Suppressor macrophage (primary cell): ENCODE results near the gene FGFBP1.
A peak's percentile ranks its signal among the peaks of the same experiment; 100 is the strongest.

ENCODE experiments used
- DNase-seq, 4 experiments: peaks; one replicate each; pipeline ENCODE4 v3.0.0-alpha.2; 2020 to 2022

The FGFBP1 gene

DNA sequence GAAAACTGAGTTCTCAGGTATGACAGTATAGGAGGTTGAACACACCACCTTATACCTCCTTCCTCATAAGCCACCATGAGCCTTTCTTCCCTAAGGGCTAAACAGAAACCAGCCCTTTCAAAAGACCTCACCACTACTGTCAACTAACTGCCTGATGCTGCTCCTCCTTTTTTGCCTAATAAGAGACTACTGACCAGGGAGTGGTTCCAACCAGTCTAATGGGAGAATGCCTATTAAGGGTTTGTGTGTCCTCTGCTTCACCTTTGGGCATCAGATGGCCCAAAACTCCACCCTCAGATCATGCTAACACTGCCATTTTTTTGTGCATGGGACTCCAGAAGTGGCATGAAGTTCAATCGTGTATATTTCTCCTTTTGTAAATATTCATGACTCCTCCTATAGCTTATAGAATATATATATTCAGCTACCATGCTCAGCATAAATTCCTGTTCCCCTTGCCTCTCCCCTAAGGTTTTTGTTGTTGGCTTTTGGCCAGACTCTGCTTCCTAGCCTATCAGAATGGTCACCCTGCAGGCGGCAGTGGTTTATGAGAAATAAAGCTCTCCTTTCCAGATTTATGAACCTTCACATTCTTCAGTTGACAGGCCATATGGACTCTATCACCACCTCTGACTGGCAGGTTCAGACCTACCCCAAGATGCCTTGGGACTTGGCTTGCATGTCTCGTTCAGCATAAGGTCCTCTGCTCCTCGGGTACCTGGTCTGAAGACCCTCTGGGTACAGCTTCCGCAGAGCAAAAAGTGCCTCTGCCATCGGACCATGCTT is 28.2 kb downstream of the FGFBP1 start:
- no peak for DNase-seq

DNA sequence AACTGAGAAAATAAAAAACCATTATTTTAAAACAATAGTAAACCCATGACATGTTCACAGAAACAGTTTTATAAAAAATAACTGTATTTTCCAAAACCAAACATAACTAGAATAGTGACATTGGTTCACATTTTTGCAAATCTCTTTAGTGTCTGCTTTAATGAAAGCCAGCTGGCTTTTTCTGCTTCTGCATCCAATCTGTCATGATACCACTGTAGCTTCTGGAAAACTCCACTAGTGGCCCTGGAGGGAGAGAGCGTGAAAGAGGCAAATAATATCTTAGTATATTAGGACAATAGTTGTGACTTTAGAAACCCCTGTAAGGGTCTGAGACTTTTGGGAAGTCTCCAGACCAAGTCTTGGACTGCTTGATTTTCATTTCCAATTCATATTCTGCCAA is 31.1 kb downstream of the FGFBP1 start:
- no peak for DNase-seq

DNA sequence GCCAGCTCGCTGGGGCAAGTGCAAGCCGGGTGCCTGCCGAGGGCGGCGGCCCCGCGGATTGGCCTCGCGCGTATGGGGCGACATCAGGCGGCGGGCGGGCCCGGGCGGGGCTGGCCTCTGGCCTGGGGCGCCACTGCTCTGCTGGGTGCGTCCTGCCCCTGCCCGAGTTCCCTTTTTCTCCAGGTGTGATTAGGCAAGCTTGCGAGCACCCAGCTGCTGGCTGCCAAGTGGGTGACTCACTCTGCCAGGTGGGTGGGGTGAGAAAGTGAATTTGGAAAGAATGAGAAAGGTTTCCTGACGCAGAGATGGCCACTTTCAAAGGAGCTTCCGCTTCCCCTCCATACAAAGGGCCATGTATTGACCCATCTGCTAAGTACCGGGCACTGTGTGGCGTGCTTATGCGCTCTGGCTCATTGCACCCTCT is 32.5 kb downstream of the FGFBP1 start:
- peak in 3 of 4 experiments; percentile 15 to 50 (median 43) for DNase-seq

DNA sequence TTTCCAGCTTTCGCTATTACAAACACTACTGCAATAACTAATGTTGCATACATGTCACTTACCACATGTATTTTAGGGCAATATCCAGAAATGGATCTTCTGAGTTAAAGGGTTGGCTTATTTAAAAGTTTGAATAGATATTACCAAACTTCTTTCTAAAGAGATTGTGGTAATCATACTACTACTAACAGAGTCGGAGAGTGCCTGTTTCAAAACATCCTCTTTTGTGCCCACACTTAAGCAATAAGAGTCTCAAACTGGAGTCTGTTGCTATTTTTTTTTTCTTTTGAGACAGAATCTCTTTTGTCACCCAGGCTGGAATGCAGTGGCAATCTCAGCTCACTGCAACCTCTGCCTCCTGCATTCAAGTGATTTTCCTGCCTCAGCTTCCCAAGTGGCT is 35.8 kb downstream of the FGFBP1 start:
- DNase-seq = peak; percentile 51 to 85 (median 72)

DNA sequence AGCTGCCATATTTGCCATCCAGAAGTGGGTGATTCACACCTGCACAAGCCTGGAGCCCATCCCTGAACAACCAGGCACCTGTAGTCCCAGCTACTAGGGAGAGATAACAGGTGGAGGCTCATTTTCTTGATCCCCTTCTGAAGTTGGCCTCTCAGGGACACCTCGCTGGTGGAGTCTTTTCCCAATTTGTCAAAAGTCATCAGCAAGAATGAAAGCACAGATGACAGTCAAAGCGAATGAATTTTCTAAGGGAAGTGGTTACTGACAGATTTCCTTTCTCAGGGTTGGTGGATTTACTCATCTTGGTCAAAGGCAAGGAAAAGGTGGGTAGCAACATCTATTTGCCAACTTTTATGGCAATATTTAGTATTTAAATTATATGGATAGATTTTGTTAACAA is 36.5 kb downstream of the FGFBP1 start:
- DNase-seq = peak; percentile 18 to 55 (median 44)

DNA sequence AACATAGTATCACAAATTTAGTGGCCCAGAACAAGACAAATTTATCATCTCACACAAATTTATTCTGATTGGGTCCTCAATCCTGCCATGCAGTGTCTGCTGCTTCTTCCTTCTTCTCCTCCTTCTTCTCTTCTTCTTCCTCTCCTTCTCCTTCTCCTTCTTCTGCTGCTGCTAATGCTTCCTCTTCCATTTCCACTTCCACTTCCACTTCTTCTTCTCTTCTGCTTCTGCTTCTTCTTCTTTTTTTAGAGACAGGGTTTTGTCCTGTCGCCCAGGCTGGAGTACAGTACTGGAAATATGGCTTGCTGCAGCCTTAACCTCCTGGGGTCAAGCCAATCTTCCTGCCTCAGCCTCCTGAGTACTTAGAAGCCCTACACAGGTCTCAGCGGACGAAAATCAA is 37.5 kb downstream of the FGFBP1 start:
- DNase-seq = peak in 2 of 4 experiments; percentile 27 to 28

DNA sequence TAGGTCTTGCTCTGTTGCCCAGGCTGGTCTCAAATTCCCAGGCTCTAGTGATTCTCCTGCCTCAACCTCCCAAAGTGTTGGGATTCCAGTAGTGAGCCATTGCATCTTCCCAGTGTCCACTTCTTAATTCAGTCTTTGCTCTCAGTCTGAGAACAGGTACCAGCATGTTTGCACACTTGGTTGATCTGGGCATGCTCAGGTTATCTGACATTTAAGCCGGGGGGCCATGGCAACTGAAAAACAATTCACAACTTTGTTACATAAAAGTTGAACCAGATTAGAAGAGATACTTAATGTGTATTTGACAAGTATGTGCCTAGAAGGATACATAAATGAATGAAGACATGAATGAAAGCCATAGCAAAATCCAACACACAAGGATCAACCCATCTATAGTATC is 39.0 kb downstream of the FGFBP1 start:
- no peak for DNase-seq

DNA sequence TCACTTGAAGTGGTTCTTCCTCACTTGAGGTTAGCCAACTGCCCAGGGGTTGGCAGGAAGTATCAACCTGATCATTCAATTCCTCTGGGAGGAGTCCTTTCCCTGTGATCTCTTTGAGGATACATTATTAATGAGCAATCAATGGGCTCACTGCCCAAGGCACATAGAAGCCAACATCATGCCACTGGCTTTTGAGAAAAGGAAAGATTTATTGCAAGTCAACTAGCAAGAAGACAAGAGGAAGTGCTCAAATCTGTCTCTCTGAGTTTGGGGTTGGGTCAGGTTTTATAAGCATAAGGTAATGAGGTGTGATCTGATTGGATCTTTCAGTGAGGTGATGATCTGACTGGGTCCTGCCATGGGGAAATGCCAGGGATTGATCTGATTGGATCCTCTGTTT is 39.6 kb downstream of the FGFBP1 start:
- DNase-seq = no peak

DNA sequence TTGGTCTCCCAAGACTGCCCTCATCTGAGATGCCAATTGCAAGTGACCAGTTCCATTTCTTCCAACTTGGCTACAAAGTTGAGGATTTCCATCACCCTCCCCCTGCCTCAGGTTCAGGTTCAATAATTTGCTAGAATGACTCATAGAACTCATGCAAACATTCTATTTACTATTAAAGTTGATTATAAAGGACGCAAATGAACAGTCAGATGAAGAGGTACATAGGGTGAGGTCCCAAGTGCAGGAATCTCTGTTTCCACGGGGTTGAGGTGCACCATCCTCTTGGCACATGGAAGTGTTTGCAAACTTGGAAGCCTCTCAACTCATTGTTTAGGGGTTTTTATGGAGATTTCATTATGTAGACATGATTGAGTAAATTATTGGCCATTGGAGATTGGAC is 41.0 kb downstream of the FGFBP1 start:
- no peak for DNase-seq

DNA sequence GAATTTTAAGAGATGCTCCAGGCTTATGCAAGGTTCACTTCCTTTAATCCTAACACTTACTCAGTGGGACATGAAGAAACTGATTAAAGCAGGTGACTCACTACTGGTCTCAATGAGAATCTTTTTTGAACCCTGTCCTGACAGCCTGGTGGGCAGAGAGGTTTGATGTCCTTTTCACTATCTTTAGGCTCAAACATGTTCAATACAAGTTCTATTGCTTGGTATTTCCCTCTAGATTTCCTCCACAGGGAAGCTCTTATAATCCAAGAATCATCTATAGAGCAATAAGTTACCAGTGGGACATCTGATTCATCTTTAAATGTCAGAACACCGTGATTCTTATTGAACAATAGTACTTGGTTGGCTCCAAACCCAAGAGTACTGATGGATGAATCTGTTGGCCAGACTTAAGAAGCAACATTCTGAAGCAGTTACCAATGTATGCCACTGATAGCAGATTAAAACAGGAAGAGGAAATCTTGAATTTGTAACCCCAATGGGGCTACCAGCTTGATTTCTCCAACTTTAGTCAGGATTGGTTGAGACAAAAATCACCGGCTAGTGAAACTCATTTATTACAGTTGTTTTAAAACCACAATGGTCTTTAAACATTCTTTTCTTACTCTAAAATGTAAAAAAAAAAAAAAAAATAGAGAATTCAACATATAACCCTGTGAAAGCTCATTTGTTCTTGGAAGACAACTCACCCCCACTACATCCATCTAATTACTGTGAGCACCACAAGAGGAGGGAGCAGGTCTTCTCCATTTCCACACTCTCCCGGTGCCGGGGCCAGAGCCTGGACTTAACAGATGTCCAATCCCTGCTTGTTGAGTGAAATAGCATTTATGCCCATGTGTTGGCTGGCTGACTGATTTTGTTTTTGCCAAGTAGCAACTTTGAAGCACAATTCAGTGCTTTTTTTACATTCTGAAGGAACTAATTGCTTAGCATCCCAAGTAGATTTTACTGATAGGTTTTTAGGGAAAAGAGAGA is 43.3 kb downstream of the FGFBP1 start:
- peak in 2 of 4 experiments; percentile 37 to 44 for DNase-seq

DNA sequence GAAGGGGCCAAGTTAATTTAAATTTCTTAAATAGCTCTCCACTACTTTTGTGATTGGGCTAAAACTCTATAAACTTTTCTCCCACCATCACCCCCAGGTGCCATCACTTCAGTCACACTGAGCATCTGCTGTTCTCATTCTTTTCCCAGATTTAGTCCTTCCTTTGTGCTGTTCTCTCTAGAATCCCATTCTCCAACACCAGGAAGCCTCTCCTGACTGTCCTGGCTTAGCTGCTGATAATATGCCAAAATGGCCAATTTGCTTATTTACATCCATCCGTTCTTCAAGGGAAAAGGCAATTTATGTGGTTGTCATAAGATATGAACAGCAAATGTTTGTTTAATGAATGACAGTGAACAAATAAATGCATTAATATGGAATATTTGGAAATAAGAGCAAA is 44.1 kb downstream of the FGFBP1 start:
- DNase-seq = no peak

DNA sequence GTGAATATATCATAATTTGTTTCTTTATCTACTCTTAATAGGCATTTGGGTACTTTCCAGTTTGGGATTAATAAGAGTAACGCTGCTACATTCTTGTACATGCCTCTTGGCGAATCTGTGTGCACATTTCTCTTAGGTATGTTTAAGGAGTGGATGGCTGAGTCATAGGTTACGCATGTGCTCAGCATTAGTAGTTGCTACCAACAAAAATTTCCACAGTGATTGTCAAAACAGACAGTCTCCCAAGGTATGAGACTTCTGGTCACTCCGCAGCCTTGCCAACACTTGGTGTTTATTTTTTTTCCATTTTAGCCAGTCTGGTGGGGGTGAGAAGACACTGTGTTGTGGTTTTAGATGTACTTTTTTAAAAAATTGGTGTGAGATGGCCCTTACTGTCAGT is 44.6 kb downstream of the FGFBP1 start:
- DNase-seq = no peak

DNA sequence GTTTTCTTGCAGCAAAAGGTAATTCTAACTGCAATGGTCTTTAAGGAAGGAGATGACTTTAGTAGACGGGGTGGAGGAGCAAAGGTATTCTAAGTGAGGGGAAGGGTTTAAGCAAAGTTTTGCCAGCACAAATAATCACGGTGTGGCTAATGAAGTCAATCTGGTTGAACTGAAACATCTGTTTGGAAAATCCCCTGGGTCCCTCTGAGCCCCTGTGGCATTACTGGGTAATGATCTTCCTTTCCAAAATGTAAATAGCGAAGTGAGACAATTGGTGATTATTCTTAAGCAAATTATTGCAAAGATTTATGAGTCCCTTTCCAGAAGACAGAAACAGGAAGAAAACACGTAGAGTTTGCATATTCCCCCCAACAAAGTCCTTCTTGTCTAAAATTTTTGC is 47.2 kb downstream of the FGFBP1 start:
- no peak for DNase-seq

DNA sequence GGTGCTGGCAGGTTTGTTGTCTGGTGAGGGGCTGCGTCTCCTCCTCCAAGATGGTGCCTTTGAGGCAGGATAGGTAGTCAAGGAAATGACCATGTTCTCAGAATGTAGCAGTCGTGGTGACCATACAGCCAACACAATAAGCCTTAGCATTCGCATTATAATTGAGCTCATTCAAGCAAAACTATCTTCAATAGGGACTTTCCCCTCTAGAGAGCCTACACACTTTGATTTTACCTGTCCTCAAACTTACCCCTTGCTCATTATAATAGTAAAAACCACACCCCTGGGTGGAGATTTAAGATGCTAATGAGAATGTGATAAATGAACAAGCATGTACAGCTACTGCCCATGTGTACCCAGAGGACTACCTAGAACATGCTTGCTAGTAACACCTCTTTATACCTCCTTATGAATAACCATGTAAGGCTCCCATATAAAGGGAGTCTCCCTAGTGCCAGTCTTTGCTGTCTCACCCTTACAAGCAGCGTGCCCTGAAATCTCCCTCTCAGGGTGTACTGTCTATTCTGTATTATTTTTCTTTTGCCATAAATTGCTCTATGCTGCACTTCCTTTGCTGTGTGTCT is 48.2 kb downstream of the FGFBP1 start:
- no peak for DNase-seq

DNA sequence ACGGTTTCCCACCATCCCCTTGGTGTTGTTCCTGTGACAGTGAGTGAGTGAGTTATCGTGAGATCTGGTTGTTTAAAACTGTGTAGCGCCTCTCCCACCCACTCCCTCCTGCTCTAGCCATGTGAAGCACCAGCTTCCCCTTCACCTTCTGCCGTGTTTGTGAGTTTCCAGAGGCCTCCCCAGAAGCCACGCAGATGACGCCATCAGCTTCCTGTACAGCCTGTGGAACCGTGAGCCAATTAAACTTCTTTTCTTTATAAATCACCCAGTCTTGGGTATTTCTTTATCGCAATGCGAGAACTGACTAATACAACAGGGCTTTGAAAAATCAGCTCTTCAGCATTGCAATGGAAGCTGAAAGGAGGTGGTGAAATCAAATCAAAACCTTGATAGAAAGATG is 50.0 kb downstream of the FGFBP1 start:
- DNase-seq = peak in 3 of 4 experiments; percentile 23 to 47 (median 39)
